ENCODE results near the gene GBX2.

DNA sequence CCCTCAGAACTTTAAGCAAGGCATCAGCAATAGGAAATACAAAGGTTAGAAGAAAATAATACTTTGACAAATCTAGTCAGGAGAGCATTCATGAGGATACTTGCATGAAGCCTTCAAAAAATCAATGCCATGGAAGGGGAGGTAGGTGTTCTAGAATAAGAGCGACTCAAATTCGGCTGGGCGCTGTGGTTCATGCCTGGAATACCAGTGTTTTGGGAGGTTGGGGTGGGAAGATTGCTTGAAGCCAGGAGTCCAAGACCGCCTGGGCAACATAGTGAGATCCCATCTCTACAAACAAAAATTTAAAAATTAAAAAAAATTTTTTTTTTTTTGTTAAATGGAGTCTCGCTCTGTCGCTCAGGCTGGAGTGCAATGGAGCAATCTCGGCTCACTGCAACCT is 21.8 kb downstream of the GBX2 start:
- TF ChIP-seq, protein P1, sequence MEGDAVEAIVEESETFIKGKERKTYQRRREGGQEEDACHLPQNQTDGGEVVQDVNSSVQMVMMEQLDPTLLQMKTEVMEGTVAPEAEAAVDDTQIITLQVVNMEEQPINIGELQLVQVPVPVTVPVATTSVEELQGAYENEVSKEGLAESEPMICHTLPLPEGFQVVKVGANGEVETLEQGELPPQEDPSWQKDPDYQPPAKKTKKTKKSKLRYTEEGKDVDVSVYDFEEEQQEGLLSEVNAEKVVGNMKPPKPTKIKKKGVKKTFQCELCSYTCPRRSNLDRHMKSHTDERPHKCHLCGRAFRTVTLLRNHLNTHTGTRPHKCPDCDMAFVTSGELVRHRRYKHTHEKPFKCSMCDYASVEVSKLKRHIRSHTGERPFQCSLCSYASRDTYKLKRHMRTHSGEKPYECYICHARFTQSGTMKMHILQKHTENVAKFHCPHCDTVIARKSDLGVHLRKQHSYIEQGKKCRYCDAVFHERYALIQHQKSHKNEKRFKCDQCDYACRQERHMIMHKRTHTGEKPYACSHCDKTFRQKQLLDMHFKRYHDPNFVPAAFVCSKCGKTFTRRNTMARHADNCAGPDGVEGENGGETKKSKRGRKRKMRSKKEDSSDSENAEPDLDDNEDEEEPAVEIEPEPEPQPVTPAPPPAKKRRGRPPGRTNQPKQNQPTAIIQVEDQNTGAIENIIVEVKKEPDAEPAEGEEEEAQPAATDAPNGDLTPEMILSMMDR (IDR thresholded peaks at IDR 0.05), result no peak
- no peak for TF ChIP-seq POLR2A (IDR thresholded peaks at IDR 0.05)

Data from lower leg skin (tissue), 3 donors.